Astrocyte (in vitro differentiated cells and primary cell): ENCODE measurements around the gene KREMEN1. TPM values are rescaled to one million over a fixed set of nuclear protein-coding genes. Genes with fewer than 3 reads are reported as not detected.

Experiments
- DNase-seq: peaks from one replicate; pipeline ENCODE4 v3.0.0-alpha.2; 2010; ENCODE audit warnings: low read depth
- FAIRE-seq: peaks from 2 replicates; lab custom pipeline; 2011; peaks lifted over from hg19 to GRCh38; lab: Jason Lieb, UNC
- H2AFZ ChIP-seq: 2 replicates; pipeline ENCODE4 v1.6.0; 2012; ENCODE audit warnings: low read depth, low read length, inconsistent platforms
- H3K27ac ChIP-seq: 2 replicates; pipeline ENCODE4 v1.5.1; 2011; ENCODE audit warnings: low read depth, low read length, inconsistent platforms
- H3K27me3 ChIP-seq: 2 replicates; pipeline ENCODE4 v1.6.0; 2011; ENCODE audit warnings: low read length, inconsistent platforms; ENCODE audit not compliant: insufficient read depth
- H3K36me3 ChIP-seq: 2 replicates; pipeline ENCODE4 v1.5.1; 2011; ENCODE audit warnings: low read length, inconsistent platforms; ENCODE audit not compliant: insufficient read depth
- H3K4me1 ChIP-seq: 2 replicates; pipeline ENCODE4 v1.5.1; 2011; ENCODE audit warnings: low read length, inconsistent platforms; ENCODE audit not compliant: insufficient read depth
- H3K4me2 ChIP-seq: 2 replicates; pipeline ENCODE4 v1.6.0; 2012; ENCODE audit warnings: low read length, inconsistent platforms
- H3K4me3 ChIP-seq: 2 replicates; pipeline ENCODE4 v1.5.1; 2011; ENCODE audit warnings: low read depth, mild to moderate bottlenecking, low read length, inconsistent platforms; ENCODE audit not compliant: insufficient read depth
- H3K79me2 ChIP-seq: 2 replicates; pipeline ENCODE4 v1.6.0; 2012; ENCODE audit warnings: mild to moderate bottlenecking, low read length, inconsistent platforms; ENCODE audit not compliant: insufficient read depth
- H3K9ac ChIP-seq: 2 replicates; pipeline ENCODE4 v1.6.0; 2012; ENCODE audit warnings: mild to moderate bottlenecking, low read length, inconsistent platforms
- H3K9me3 ChIP-seq: 2 replicates; pipeline ENCODE4 v1.5.1; 2012; ENCODE audit warnings: low read depth, mild to moderate bottlenecking, low read length, inconsistent platforms; ENCODE audit not compliant: insufficient read depth
- H4K20me1 ChIP-seq: 2 replicates; pipeline ENCODE4 v1.6.0; 2012; ENCODE audit warnings: low read length, inconsistent platforms; ENCODE audit not compliant: insufficient read depth
- H3K27ac Mint-ChIP-seq: one replicate; pipeline ENCODE4 v1.8.0; 2021; ENCODE audit warnings: mild to moderate bottlenecking, mixed read lengths; ENCODE audit not compliant: unreplicated experiment
- H3K27me3 Mint-ChIP-seq: one replicate; pipeline ENCODE4 v1.8.0; 2021; ENCODE audit warnings: low read depth, mixed read lengths; ENCODE audit not compliant: unreplicated experiment
- H3K36me3 Mint-ChIP-seq: one replicate; pipeline ENCODE4 v1.8.0; 2021; ENCODE audit warnings: low read depth, mixed read lengths; ENCODE audit not compliant: unreplicated experiment
- H3K4me1 Mint-ChIP-seq: one replicate; pipeline ENCODE4 v1.8.0; 2021; ENCODE audit warnings: low read depth, mixed read lengths; ENCODE audit not compliant: unreplicated experiment
- H3K4me3 Mint-ChIP-seq: one replicate; pipeline ENCODE4 v1.8.0; 2021; ENCODE audit warnings: mild to moderate bottlenecking, moderate library complexity, mixed read lengths; ENCODE audit not compliant: unreplicated experiment
- H3K9me3 Mint-ChIP-seq: one replicate; pipeline ENCODE4 v1.8.0; 2021; ENCODE audit warnings: mild to moderate bottlenecking, mixed read lengths; ENCODE audit not compliant: unreplicated experiment
- EZH2 ChIP-seq: IDR thresholded peaks from 2 replicates; pipeline ENCODE4 v1.6.1; 2012; ENCODE audit warnings: mild to moderate bottlenecking, low read length, inconsistent platforms; ENCODE audit not compliant: insufficient read depth
- total RNA-seq: library from RNA; stranded (reverse); gene quantifications from 2 replicates; pipeline ENCODE4 v1.2.1, GENCODE V29; 2021
- TF ChIP-seq, protein P1 (sequence below): IDR thresholded peaks from 2 replicates; pipeline ENCODE4 v1.5.1; 2011; ENCODE audit warnings: low read depth, mild to moderate bottlenecking, inconsistent platforms, low read length, moderate library complexity; ENCODE audit not compliant: insufficient read depth

The KREMEN1 gene
- total RNA-seq, 1 donor from 2014 or later: 3.3 TPM

DNA sequence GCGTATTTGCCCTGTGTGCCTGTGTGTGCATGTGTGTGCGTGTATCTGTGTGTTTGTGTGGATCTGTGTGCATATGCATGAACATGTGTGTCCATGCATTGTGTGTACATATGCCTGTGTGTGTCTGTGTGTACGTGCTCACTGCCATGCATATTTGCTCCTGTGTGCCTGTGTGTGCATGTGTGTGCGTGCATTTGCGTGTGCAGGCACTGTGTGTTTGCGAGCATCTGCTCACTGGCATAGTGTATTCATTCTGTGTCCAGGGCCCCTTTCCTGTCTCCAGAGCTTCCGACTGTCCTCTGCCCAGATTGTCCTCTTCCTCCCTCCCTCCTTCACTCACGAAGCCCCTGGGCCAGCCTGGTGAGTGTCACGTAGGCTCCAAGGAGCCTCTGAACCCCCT is 138.6 kb downstream of the KREMEN1 start:
- DNase-seq (no peak), FAIRE-seq (no peak)
- Mint-ChIP-seq H3K4me3 (no peak overlapping the region), H3K9me3 (no peaks in the 10 kb centered on the region), H3K36me3 (no peaks in the 10 kb centered on the region), H3K27ac (no peak overlapping the region), H3K4me1 (no peaks in the 10 kb centered on the region), H3K27me3 (peaks cover 44% of the 10 kb centered on the region)
- TF ChIP-seq EZH2: no peak
- TF ChIP-seq, protein P1, sequence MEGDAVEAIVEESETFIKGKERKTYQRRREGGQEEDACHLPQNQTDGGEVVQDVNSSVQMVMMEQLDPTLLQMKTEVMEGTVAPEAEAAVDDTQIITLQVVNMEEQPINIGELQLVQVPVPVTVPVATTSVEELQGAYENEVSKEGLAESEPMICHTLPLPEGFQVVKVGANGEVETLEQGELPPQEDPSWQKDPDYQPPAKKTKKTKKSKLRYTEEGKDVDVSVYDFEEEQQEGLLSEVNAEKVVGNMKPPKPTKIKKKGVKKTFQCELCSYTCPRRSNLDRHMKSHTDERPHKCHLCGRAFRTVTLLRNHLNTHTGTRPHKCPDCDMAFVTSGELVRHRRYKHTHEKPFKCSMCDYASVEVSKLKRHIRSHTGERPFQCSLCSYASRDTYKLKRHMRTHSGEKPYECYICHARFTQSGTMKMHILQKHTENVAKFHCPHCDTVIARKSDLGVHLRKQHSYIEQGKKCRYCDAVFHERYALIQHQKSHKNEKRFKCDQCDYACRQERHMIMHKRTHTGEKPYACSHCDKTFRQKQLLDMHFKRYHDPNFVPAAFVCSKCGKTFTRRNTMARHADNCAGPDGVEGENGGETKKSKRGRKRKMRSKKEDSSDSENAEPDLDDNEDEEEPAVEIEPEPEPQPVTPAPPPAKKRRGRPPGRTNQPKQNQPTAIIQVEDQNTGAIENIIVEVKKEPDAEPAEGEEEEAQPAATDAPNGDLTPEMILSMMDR: no peak
- peaks cover 9% of the 10 kb centered on the region for H3K27me3 ChIP-seq
- no peak overlapping the region for H3K4me2 ChIP-seq
- no peaks in the 10 kb centered on the region for H3K4me1 ChIP-seq
- H3K4me3 ChIP-seq: no peak overlapping the region
- H4K20me1 ChIP-seq: no peaks in the 10 kb centered on the region
- no peaks in the 10 kb centered on the region for H3K36me3 ChIP-seq
- no peak overlapping the region for H2AFZ ChIP-seq
- H3K27ac ChIP-seq: no peak overlapping the region
- no peaks in the 10 kb centered on the region for H3K79me2 ChIP-seq
- no peaks in the 10 kb centered on the region for H3K9me3 ChIP-seq
- H3K9ac ChIP-seq: no peak overlapping the region

DNA sequence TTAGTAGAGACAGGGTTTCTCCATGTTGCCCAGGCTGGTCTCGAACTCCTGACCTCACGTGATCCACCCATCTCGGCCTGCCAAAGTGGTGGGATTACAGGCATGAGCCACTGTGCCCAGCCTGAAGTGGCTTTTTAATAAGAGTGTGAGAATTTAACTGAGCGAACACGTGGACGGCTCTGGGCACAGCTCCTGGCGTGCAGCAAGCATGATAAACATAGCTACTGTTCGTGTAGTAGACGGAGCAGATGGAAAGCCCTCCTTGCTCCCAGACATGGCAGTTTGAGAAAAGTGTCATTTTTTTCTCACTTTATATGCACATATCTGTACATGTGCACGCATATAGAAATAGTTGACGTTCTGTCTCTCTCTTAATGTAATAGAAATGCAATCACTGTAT is 139.9 kb downstream of the KREMEN1 start:
- Histone ChIP-seq H3K4me3 (no peak overlapping the region), H3K27ac (no peak overlapping the region), H3K79me2 (no peaks in the 10 kb centered on the region), H3K4me2 (no peak overlapping the region), H4K20me1 (no peaks in the 10 kb centered on the region), H3K27me3 (peaks cover 5% of the 10 kb centered on the region), H3K36me3 (no peaks in the 10 kb centered on the region), H3K9ac (no peak overlapping the region), H3K9me3 (no peaks in the 10 kb centered on the region), H2AFZ (no peak overlapping the region), H3K4me1 (no peaks in the 10 kb centered on the region)
- H3K4me1 Mint-ChIP-seq: no peaks in the 10 kb centered on the region
- no peaks in the 10 kb centered on the region for H3K36me3 Mint-ChIP-seq
- H3K27me3 Mint-ChIP-seq: peaks cover 37% of the 10 kb centered on the region
- H3K9me3 Mint-ChIP-seq: no peaks in the 10 kb centered on the region
- no peak for TF ChIP-seq EZH2
- TF ChIP-seq, protein P1: no peak
- no peak overlapping the region for H3K27ac Mint-ChIP-seq
- no peak for FAIRE-seq
- no peak for DNase-seq
- H3K4me3 Mint-ChIP-seq: no peak overlapping the region

DNA sequence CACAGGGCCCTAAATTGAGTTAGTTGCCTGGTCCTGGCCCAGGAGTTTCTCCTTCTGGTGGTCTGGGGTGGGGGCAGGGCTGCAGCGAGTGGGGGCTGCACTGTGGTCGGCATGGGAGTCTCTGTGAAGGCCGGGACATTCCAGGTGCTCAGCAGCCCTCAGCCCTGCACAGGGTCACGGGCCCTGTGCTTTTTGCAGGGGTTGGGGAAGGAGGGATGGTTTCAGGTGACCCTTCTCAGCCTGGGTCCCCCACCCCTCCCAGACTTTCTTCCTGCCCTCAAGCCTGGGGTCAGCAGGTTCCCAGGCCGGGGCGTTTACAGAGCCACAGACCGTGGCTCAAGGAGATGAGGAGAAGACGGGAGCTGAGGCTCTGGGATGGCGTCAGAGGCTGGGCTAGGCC is 140.7 kb downstream of the KREMEN1 start:
- no peaks in the 10 kb centered on the region for H3K36me3 Mint-ChIP-seq
- Histone ChIP-seq H3K4me2 (no peak overlapping the region), H3K27me3 (peaks cover 2% of the 10 kb centered on the region), H3K9me3 (no peaks in the 10 kb centered on the region), H3K9ac (no peak overlapping the region), H4K20me1 (no peaks in the 10 kb centered on the region), H2AFZ (no peak overlapping the region), H3K36me3 (no peaks in the 10 kb centered on the region), H3K4me3 (no peak overlapping the region), H3K4me1 (no peaks in the 10 kb centered on the region), H3K27ac (no peak overlapping the region), H3K79me2 (no peaks in the 10 kb centered on the region)
- peaks cover 43% of the 10 kb centered on the region for H3K27me3 Mint-ChIP-seq
- H3K4me1 Mint-ChIP-seq: no peaks in the 10 kb centered on the region
- DNase-seq (no peak), FAIRE-seq (no peak)
- no peaks in the 10 kb centered on the region for H3K9me3 Mint-ChIP-seq
- no peak overlapping the region for H3K27ac Mint-ChIP-seq
- no peak for TF ChIP-seq EZH2
- TF ChIP-seq, protein P1: no peak
- no peak overlapping the region for H3K4me3 Mint-ChIP-seq
